Inflammatory macrophage (primary cell): ENCODE data around the gene SLF2.

Experiments used
- DNase-seq, 2 donors: peaks; one replicate each; pipeline ENCODE4 v3.0.0-alpha.2; 2020 to 2022

The SLF2 gene

GRCh38 chr10:100982916-100983830 lies 70.4 kb downstream of the SLF2 start:
- DNase-seq = no peak

DNA sequence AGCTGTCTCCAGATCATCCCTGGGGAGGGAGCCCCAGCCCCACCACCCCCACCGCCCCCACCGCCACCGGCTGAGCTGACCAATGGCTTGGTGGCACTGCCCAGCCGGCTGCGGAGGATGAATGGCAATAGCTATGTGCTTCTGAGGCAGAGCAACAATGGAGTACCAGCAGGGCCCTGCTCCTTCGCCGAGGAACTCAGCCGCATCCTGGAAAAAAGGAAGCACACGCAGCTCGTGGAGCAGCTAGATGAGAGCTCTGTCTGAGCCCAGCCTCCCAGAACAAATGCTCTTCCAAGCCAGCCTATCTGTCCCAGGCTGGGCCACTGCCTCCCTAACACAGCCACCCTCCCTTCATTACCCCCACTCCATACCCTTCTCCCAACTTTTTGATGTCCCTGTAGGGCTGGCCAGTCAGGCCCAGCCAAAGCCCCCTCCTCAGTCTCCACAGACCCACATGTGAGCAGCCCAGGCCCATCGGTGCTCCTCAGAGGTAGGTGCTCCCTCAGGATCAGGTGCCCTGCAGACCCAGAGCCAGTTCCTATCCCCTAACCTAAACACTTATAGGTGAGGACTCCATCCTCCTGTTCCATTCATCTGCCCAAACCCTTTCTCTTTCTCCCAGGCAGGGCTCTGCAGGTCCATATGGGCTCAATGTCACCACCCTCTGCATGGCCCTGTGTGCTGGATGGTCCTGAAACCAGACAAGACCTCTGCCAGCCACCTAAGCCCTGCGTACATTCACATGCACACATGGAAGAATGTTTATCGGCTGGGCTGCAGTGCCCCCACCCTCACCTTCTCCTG lies 71.3 kb downstream of the SLF2 start:
- DNase-seq = no peak

DNA sequence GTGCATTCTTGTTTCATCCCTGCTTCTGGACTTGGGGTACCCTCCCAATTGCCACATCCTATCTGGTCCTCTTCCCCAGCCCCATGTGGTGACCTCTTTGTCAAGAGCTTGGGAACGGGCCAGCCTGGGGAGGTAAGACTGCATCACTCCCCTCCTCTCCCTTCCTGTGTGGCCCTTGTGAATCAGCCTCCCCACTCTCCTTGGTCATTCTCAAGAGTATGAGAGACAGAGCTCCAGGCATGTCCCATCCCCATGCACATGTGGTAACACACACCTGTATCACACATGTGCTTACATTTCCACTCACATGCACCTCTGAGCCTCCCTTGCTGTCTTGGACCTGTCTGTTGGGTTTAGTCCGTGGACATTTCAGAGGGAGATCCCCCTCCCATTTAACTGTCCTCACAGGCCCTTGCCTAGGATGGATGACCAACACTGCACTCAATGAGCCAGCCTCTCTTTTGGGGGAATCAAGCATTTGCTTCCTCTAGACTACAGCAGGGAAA lies 72.0 kb downstream of the SLF2 start:
- no peak for DNase-seq

DNA sequence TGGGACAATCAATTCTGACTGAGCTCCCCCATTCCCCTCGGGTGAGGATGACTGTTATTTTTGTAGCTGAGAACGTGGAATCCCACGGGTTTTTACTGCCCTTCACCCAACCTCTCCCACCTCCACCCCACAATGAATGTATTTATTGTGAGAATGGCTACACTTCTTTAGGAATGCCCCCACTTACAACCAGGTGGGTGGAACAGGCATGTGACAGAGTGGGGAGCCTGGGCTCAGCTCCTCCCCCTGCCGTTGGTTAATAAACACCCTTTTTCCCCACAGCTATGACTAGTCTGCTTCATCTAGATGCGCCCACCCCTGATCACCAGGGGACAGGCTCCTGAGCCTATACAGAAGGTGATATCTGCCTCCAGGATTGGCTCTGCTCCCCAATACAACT lies 72.6 kb downstream of the SLF2 start:
- DNase-seq = no peak

DNA sequence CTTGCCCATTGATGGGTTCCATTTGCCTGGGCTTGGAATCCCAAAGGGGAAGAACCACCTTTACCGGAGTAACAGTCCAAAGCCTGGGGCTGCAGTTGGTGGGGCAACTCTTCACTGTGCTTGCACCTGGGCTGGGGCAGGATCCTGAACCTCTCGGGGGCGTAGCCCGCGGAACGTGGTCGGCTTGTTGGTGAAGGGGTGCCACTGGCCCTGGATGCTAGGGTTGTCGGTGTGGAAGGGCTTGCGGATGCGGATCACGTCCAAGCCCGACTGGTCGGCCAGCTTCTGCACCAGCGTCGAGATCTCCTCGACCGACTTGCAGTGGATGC lies 73.8 kb downstream of the SLF2 start:
- no peak for DNase-seq

- DNase-seq = peak; percentile 77 to 84
Measured at GRCh38 chr10:100986952-100987684, 74.4 kb downstream of the SLF2 start, which contains the start of the genes MRPL43 and TWNK. MRPL43 (minus strand) TSS chr10:100987497; CDS start chr10:100987443, 54 bp downstream. TWNK (plus strand) TSS chr10:100987543; CDS start chr10:100988211, 668 bp downstream.

GRCh38 chr10:100987685-100988049 lies 74.9 kb downstream of the SLF2 start:
- DNase-seq = no peak

GRCh38 chr10:100988166-100988565 lies 75.4 kb downstream of the SLF2 start:
- DNase-seq = no peak

- DNase-seq = no peak
Measured at GRCh38 chr10:100989088-100989487, 76.3 kb downstream of the SLF2 start.

DNA sequence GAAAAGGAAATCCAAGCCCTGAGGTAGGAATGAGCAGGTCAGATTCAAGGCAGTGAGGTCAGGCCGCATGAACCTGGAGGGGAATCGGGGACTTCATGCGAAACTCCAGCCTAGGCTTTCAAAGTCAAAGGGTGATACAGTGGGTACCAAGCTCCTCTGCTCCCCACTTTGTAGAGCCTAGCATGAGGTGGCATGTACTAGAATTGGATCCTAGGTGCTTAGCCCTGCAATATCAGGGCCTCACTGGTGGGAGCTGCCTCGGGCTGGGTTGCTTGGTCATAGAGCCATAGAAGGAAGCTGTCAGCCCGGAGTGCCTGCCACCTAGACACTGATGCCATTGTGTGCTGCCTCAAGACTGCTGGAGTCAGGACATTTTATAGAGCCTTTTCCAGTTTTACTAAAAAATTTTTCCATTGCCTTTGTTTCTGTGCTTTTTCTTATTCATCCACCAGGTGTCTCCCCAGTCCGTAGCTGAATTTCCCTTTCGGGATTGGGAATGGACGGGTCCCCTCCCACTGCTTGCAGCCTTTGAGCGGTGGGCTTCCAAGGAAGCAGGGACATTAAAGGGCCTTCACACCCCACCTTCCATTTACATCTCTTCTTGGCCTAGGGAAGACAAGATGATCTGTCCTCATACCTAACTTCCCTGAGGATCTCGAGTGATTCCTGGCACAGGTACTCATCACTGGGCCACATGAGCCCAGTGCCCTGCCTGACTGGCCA lies 81.4 kb downstream of the SLF2 start:
- DNase-seq = peak in 1 of 2 donors; percentile 15

- DNase-seq = no peak
Measured at GRCh38 chr10:100995181-100995580, 82.4 kb downstream of the SLF2 start.

- DNase-seq = no peak
Measured at GRCh38 chr10:100996678-100997359, 84.1 kb downstream of the SLF2 start.

DNA sequence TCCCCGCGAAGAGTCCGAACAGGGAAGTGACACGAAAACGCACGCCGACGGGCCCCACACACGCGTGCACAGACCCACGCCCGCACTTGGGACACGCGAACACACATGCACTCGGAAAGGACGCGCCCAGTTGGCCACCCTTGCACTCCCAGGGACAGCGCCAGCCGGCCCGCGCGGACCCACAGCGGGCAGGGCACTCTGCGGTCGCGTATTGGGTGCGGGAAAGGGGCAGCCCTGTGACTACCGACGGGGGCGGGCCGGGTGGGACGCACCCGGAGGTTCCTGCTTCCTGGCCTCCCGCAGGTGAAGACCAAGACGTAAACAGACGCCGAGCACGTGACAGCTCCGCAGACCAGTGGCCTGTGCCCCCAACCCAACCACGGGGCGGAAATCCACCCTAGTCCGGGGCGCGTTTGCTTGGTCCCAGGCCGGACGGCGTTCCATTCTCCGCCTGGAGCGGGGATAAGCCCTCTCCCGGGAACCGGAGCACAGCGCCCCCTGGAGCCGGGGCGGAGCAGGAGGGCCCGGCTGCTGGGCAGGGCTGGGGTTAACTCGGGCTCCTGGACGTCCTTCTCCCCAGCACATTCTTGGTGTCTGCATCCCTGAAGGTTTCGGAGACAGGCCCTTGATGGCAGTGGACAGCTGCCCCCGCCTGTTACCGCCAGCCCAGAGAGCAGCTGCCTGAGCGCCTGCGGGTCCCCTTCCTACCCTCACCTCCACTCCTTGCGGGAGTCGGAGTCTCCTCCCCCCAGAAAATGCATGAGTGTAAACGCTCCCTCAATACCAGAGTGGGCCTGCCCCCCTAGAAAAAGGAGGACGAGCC lies 84.8 kb downstream of the SLF2 start:
- peak; percentile 73 to 76 for DNase-seq

- peak in 1 of 2 donors; percentile 55 for DNase-seq
Measured at GRCh38 chr10:100998183-100998990, 85.6 kb downstream of the SLF2 start.

- DNase-seq = peak; percentile 61 to 75
Measured at GRCh38 chr10:100998991-100999741, 86.4 kb downstream of the SLF2 start.

DNA sequence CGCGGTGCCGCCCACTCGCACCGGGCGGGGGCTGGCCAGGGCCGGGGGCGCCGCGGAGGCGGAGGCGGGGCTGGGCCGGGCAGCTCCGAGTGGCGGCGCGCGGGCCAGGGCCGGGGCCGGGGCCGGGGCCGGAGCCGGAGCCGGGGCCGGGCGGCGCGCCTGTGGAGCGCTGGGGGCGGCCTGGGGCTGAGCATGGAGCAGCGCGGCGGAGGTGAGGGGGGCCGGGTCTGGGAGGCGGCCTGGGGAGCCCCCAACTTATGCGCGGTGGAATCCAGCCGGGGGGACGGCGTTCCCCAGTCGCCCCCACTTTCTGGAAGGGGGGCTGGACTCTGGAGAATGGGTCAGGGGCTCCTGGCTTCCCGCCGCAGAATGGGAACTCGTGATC lies 87.0 kb downstream of the SLF2 start, which contains the start of gene LZTS2:
Gene LZTS2 (plus strand): TSS at position 67 of the 385 bp plus-strand sequence. CDS start 2,731 bp downstream, outside the sequence.
- DNase-seq = no peak

DNA sequence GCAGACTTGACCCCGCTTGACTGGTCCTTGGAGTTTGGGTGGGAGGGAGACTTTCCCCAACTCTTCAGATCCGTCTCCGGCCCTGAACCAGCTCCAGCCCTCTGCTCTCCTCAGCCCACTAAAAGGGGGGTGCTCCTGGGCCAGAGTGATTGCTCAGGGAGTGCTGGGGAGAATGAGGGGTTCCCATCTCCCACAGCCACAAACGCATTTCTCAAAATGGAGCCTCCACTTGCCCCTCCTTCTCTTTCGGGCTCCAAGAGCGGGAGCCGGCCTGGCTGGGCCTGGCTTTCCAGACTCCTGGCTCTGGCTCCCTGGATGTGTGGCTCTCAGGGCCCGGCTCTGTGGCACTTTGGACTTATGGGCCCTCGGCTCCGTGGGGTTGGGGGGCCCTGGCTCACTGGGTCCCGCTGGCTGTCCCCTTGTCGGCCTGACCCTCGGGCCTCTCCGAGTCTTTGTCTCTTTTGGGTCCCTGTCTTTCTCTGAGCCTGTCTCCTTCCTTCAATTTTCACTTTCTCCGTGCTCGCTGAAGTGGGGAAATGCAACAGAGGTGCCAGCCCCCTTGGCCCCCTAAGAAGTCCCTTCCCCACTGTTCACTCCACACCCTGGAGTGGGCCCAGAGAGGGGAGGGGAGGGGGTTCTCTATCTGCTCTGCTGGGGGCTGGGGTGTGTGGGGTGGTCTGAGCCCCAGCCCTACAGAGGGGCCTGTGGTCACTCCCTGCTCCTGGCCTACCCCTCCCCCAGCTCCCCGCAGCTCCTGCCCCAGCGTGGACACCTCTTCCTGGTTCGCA lies 87.6 kb downstream of the SLF2 start:
- no peak for DNase-seq
